GM13977 (cell line): ENCODE data around the gene IGFBP2.
A peak's percentile ranks its signal among the peaks of the same experiment; 100 is the strongest.

Source experiments
- DNase-seq: peaks from one replicate; pipeline ENCODE4 v3.0.0; 2012; ENCODE audit warnings: low spot score
- CTCF ChIP-seq: IDR thresholded peaks from 2 replicates; pipeline ENCODE4 v1.5.1; 2012; ENCODE audit warnings: mild to moderate bottlenecking, control low read depth; ENCODE audit not compliant: insufficient read depth; ENCODE audit errors: extremely low read depth, missing control alignments
- in situ Hi-C: fragments of 300-500 bp; cut with MboI; formaldehyde crosslinking; loops from one replicate; pipeline ENCODE4 v1.12.0; 2022; ENCODE audit warnings: low sequenced_read_pairs, low pct_unique_long_range_greater_than_20kb, mixed read lengths, inconsistent platforms; ENCODE audit not compliant: unreplicated experiment

The IGFBP2 gene

GRCh38 chr2:216696751-216697560 is 63.7 kb downstream of the IGFBP2 start:
- peak; percentile 22 for TF ChIP-seq CTCF
- in situ Hi-C loops = loop anchor here (10.0 to 25.0 kb wide), 2 partner anchors 818 to 1015 kb away; no protein-coding TSS in a partner anchor
- no peak for DNase-seq

GRCh38 chr2:216698293-216698692 is 65.1 kb downstream of the IGFBP2 start:
- no peak for TF ChIP-seq CTCF
- in situ Hi-C loops = loop anchor here (10.0 to 25.0 kb wide), 2 partner anchors 817 to 1014 kb away; no protein-coding TSS in a partner anchor
- DNase-seq = no peak

GRCh38 chr2:216698895-216699294 is 65.7 kb downstream of the IGFBP2 start:
- in situ Hi-C loops = loop anchor here (10.0 to 25.0 kb wide), 2 partner anchors 816 to 1013 kb away; no protein-coding TSS in a partner anchor
- DNase-seq = peak; percentile 63
- TF ChIP-seq CTCF = peak; percentile 64

GRCh38 chr2:216700088-216700567 is 66.9 kb downstream of the IGFBP2 start:
- TF ChIP-seq CTCF = no peak
- in situ Hi-C loops = no loop called here

GRCh38 chr2:216700781-216701180 is 67.6 kb downstream of the IGFBP2 start:
- no peak for DNase-seq
- in situ Hi-C loops = no loop called here
- no peak for TF ChIP-seq CTCF

More at GRCh38 chr2:216700088-216700567, 66.9 kb downstream of the IGFBP2 start:
- DNase-seq = no peak

- in situ Hi-C loops = no loop called here
- no peak for DNase-seq
- TF ChIP-seq CTCF = no peak
Observed at GRCh38 chr2:216701544-216701943, 68.3 kb downstream of the IGFBP2 start.
